ENCODE measurements around the gene RRBP1.
"Not testable (repeated sequence)": the region's sequence is repeated elsewhere in the genome, so short reads cannot be mapped to it uniquely, and the experiment has no call there.

RRBP1 gene

DNA sequence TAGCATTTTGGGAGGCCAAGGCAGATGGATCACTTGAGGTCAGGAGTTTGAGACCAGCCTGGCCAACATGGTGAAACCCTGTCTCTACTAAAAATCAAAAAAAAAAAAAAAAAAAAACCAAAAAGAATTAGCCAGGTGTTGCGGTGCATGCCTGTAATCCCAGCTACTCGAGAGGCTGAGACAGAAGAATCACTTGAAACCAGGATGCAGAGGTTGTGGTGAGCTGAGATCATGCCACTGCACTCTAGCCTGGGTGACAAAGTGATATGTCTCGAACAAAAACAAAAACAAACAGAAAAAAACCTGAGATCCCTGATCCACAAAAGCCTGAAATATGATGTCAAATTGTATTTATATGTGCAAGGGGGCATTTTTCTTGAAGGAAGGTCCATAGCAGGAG lies 25.9 kb upstream of the RRBP1 start:
- not testable (repeated sequence) for DNase-seq

GRCh38 chr20:17706632-17707031 lies 24.6 kb upstream of the RRBP1 start:
- no peak for DNase-seq

- DNase-seq, result no peak
Observed at GRCh38 chr20:17705916-17706315, 23.9 kb upstream of the RRBP1 start.

DNA sequence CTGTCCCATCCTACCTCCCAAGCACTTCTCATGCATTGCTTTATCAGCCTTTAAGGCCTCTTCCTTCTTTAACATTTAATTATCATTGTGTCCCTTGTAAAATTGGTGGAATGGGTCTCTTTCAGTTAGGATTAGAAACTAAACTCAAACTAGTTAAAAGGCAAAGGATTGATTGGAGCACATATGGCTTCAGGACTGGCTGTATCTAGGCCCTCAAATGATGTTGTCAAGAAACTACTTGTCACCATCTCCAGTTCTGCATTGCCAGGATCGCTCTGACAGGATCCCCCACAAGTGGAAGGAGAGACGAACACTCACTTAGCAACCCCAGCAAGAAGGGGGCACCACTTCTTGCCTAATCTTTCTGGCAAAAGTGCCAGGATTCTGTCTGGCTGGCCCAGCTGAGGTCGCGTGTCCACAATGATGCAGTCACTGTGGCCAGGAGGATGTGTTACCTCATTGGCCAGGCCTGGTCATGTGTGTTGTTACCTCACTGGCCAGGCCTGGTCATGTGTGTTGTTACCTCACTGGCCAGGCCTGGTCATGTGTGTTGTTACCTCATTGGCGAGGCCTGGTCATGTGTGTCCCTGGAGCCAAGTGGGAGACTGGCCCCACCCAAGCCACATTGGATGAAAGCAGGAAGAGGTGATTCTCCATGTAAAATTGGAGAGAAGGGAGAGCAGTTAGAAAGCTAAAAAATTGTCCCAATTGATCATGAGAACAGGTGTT lies 22.7 kb upstream of the RRBP1 start:
- DNase-seq, result no peak

DNA sequence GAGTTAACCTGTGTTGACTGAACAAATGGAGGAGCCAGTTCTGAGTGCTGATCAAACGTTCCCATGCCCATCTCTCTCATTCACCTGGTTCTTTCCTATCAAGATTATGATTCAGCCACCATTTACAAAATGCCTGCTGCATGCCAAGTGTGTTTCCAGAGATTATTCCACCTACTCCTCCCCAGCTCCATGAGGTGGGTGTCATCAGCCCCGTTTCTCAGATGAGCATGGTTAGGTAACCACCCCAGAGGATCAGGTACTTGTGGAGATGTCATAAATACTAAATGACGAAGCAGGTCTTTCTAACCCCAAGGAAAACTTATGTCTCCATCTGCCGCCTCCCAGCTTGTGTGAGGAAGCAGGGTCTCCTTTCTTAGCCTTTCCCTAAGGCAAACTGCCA lies 19.8 kb upstream of the RRBP1 start:
- no peak for DNase-seq

GRCh38 chr20:17700637-17701036 lies 18.6 kb upstream of the RRBP1 start:
- DNase-seq, result no peak

- no peak for DNase-seq
Observed at GRCh38 chr20:17699931-17700351, 17.9 kb upstream of the RRBP1 start, which contains the start of gene BANF2. Gene BANF2, plus strand, starts transcription at chr20:17699966. Its CDS starts 25,060 bp downstream, at chr20:17725026.

DNA sequence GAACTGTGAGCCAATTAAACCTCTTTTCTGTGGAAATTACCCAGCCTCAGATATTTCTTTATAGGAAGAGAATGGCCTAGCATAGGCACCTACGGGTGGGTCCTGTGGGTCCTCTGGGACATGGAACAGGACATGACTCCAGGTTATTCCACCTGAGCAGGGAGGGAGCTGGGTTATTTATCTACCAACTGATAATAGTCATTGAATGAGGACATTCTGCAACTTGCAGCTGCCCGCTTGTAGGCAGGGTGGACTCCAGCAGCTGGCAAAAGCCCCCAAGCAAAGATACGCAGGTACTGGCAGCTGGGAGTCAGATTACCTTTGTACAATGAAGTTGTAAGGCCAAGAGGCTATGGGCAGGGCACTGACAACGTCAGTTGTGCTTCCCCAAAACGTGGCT lies 16.3 kb upstream of the RRBP1 start:
- no peak for DNase-seq

- DNase-seq, result no peak
Observed at GRCh38 chr20:17697171-17697570, 15.1 kb upstream of the RRBP1 start.

DNA sequence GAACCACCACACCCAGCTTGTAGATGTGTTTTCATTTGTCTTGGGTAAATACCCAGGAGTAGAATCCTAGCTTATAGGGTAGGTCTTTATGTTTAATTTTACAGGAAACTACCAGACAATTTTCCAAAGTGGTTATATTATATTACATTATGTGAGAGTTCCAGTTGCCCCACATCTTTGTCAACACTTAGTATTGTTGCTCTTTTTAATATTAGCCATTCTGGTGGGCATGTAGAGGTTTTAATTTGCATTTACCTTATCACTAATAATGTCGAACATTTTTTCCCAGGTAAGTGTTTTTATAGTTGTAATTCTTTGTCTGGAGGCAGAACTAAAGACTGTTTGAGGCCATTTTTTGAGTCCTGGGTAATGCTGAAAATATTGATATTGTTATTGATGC lies 14.2 kb upstream of the RRBP1 start:
- DNase-seq, result no peak

DNA sequence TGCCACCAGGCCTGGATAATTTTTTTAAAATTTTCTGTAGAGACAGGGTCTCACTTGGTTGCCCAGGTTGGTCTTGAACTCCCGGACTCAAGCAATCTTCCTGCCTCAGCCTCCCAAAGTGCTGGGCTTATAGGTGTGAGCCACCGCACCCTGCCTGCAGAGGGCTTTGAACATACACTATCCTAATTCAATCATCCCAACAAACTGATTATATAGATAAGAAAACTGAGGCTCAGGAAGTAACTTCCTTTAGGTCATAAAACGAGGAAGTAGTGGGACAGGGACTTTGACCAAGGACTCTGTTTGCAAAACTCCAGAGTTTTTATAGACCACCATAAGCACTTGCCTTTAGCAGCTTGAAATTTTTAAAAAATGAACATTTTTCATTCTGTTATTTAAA lies 12.7 kb upstream of the RRBP1 start:
- DNase-seq, result no peak

DNA sequence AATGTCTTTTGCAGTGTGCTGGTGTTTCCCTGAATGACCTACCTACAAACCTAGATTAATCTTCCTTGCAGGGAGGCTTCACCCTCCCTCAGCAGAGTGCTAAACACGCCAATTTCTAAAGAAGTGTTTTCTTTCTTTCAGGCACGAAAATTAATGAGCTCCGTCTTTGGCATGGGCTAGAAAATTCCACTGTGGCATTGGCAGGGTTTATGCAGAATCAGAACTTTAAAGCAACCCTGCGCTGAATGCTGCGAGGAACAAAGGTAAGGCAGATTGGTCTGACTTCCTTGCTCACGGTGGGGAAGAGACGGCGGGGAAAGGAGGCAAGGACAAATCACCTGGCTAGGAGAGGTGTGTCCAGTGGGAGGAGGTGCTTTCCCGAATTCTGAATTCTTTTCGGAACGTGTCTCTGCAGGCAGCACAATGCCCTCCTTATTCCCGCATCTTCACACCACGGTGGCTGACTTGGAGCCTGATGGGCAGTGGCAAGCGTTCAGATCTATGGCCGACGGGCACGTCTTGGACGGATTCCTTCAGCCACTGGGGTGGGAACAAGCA lies 11.5 kb upstream of the RRBP1 start:
- no peak for DNase-seq

DNA sequence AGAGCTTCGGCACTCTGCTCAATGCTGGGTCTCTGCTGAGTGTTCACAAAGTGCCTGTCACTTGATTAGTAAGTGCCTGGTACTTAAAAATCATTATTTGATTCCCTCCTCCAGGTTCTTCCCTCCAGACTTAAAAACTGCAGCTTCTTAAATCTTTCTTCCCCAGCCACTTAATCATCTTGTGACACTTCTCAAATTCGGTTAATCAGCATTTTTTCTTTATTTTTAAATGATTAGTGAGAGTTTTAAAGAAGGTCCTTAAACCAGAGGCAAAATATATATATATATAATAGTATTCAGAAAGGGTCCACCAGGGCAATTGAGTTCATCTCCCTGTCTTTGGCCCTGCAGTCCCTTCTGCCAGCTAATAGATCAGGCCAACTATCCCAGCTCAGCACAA lies 9.7 kb upstream of the RRBP1 start:
- no peak for DNase-seq

DNA sequence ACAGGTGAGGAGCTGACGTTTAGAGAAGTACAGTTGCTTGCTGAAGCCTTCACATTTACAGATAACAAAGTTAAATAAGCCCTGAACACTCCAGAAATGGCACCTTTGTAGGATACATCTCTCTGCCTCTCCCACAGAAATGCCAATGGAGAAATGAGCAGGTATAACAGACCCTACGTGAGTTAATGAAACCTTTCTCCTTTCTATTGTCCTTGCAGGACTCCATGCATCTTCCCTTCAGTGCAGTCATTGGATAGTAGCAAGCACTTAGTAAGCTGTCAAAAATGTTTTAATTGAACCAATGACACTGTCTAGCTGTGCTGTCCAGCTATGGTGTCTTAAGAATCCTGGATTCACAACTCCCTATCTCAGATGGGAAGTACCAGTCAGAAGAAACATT lies 8.1 kb upstream of the RRBP1 start:
- DNase-seq, result no peak

- no peak for DNase-seq
Observed at GRCh38 chr20:17688965-17689364, 6.9 kb upstream of the RRBP1 start.

- no peak for DNase-seq
Observed at GRCh38 chr20:17687800-17688199, 5.8 kb upstream of the RRBP1 start.

DNA sequence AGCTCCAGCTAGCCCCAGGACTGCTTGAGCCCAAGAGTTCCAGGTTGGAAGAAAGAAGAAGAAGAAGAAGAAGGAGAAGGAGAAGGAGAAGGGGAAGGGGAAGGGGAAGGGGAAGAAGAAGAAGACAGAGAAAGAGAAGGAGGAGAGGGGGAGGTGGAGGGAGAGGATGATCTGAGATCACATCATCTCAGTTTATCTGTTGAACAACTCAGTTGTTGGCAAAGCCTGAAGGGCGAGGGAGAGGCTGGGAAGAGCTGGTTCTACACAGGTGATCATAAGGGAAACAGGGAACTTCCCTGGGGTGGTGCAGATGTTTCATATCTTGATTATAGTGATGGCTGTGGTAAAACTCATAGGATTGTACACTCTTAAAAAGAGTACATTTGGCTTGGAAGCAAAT lies 3.1 kb upstream of the RRBP1 start:
- no peak for DNase-seq

DNA sequence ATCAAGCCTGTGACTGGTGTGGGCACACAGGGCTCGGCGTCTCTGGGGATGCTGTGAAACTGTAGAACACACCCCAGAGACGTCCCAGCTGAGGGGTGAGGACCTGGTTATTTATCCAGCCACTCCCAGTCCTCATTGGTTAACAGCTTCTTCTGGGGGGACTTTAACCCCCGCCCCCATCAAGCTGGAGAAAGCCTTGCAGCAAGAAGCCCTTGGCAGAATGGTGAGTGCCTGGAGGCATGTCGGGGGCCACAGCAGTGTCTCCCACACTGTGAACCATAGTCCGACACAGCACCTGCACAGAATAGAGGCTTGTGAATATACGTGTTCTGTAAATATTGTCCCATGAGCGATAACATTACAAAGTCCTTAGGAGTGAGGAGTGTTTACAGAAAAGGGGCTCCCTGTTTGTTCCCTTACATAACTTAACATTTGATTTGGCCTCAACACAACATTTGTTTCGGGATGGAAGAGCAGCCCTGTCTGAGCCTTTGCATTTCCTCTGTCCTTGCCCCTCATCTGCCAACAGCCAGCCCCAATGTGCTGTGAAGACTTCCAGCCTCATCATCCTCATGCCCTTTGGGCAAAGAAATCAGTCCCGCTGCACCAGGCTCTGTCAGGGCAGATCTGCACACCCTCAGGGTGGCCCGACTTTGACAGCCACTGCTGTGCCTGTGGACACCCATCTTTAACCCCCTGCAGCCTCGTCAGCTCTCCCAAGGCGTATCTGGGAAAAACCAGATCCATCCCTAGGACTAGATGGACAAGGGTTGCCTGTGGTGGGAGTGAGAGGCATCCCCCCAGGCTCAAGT lies 2.2 kb upstream of the RRBP1 start:
- DNase-seq, result no peak

DNA sequence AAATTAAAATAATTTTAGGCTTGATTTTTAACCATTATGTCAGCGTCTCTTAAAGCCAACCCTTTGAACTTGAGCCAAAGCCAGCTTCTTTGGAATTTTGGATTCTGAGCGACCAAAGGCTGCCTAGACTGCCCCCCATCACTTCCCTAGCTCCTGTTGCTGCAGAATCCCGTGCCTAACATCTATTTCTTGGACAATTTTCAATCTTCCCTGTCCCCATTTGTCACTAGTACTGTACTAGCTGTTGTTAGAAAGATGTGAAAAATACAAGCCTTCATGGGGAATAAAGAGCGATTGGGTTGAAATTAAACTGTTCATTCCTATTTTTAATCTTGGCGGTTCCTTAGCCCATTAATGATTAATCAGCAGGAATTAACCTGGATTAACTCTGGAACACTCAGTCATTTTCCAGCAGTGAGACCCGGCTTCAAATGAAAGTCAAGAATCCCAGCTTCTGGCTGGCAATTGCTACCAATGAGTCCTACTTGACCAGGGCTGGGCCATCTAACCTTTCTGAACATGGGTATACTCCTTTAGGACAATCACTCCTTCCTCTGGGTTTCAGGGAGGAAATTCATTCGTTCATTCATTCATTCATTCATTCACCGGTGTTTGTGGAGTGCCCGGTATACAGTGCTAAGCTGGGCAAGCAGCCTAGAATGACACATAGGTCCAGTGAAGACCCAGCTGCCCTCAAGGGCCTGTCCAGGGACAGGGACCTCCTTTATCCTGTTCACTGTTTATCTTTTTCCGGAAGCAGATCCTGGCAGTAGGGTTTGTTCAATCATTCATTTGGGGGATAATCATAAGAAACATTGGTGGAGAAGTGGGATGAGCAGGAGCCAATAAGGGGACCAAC lies 1.4 kb upstream of the RRBP1 start:
- no peak for DNase-seq

DNA sequence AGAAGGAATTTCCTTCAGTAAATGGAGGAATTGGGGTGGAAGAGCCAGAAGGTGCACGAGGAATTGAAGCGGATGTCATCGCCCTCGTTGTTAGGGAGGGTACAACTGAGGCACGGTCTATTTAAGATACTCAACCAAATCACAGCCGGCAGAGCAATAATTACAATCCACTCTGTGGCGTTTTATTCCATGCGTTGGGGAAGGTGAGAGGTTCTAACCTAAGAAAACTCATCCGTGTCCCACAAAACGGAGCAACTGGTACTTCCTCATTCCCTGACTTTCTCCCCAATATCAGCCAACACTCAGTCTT lies 802 bp upstream of the RRBP1 start:
- DNase-seq, result no peak

DNA sequence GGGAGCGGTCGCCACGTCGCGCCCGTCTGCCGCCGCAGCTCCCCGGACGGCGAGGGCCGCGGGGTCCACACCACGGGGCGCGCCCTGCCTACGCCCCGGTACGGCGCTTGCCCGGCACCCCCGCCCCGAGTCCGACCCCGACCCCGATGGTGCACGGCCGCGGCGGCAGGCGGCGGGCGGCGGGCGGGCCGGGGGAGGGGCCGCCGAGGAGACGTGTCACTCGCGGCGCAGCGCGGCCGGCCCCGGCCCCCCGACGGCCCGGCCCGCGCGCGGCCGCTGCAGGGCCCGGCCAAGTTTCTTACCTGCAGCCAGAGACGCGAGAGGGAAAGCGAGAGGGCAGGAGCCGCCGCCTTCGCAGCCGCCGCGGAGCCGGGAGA lies 328 bp downstream of the RRBP1 start:
- DNase-seq, result no peak

- DNase-seq, result no peak
Observed at GRCh38 chr20:17680836-17681725, 961 bp downstream of the RRBP1 start.

Data from NCI-H187 treated with DMSO at 0.1 percent for 48 hours (cell line).